K562 treated with DMSO at 1 percent for 4 hours (cell line): ENCODE measurements around the gene GNG11. TPM values are rescaled to one million over a fixed set of nuclear protein-coding genes. Genes with fewer than 3 reads are reported as not detected.

Experiments
- total RNA-seq: library from RNA; unstranded; fragments of 300-600 nt; gene quantifications from 2 replicates; pipeline ENCODE4 v1.2.3, GENCODE V29; 2022; ENCODE audit not compliant: insufficient read depth

Gene GNG11
- total RNA-seq = not detected in 2 replicates

GRCh38 chr7:93921607-93922566 lies at the start of gene GNG11:
Gene GNG11 (plus strand): TSS chr7:93921735. CDS start chr7:93922138, 403 bp downstream.

GRCh38 chr7:93890464-93891068 lies 31.0 kb upstream of the GNG11 start, which contains the start of gene TFPI2:
Gene TFPI2 (minus strand): TSS chr7:93890753. CDS start chr7:93890678, 75 bp downstream.

GRCh38 chr7:93906267-93906666 lies 15.3 kb upstream of the GNG11 start, which contains the start of gene GNGT1:
Gene GNGT1 (plus strand): TSS chr7:93906567. CDS start chr7:93906747, 180 bp downstream.

Other genes with a start within 250 kb of the GNG11 start
- not detected in 2 replicates for gene TFPI2, start 31.0 kb upstream of the GNG11 start, total RNA-seq
- not detected in 2 replicates for gene GNGT1, start 15.2 kb upstream of the GNG11 start, total RNA-seq
- gene BET1, start 82.6 kb downstream of the GNG11 start, total RNA-seq = 15.6 and 17.1 TPM in 2 replicates